ENCODE data around the gene PALLD.

- TF ChIP-seq CTCF (IDR thresholded peaks at IDR 0.05) (no peak), POLR2A (IDR thresholded peaks at IDR 0.05) (no peak)
Measured at GRCh38 chr4:168679819-168680218, 183.0 kb downstream of the PALLD start.
